CD14-positive monocyte (primary cell): ENCODE measurements around the gene MAML3. TPM values are rescaled to one million over a fixed set of nuclear protein-coding genes. Genes with fewer than 3 reads are reported as not detected.

Experiments used
- DNase-seq, 3 donors: peaks; one replicate each; pipeline ENCODE4 v3.0.0-alpha.2; 2011 to 2022
- H2AFZ ChIP-seq: 2 replicates; pipeline ENCODE4 v1.6.0; 2012; ENCODE audit warnings: mild to moderate bottlenecking, low read depth, low read length, inconsistent platforms; ENCODE audit not compliant: insufficient read depth, poor library complexity, severe bottlenecking
- H3K27ac ChIP-seq, 2 donors: 1 replicate in 1 of 2; 2 replicates in 1 of 2; pipeline ENCODE4 v1.5.1; 2012 to 2013; ENCODE audit warnings: low read length in 2 of 2, control low read depth in 1 of 2, inconsistent platforms in 1 of 2, low read depth in 1 of 2, mild to moderate bottlenecking in 1 of 2
- H3K27me3 ChIP-seq, 2 donors: one replicate each; pipeline versions ENCODE4 v1.6.0 to v1.6.1; 2011 to 2013; ENCODE audit warnings: low read length in 2 of 2; ENCODE audit not compliant: control insufficient read depth in 2 of 2, insufficient read depth in 2 of 2
- H3K36me3 ChIP-seq, 2 donors: replicated peaks in 1 of 2; 1 replicate in 1 of 2; 2 replicates in 1 of 2; pipeline versions ENCODE4 v1.5.1 to v1.6.1; 2012 to 2013; ENCODE audit warnings: low read length in 2 of 2, control low read depth in 1 of 2, inconsistent platforms in 1 of 2, mild to moderate bottlenecking in 1 of 2; ENCODE audit not compliant: insufficient read depth in 2 of 2, control insufficient read depth in 1 of 2
- H3K4me1 ChIP-seq, 2 donors: 1 replicate in 1 of 2; 2 replicates in 1 of 2; pipeline versions ENCODE4 v1.5.1 to v1.6.1; 2012 to 2013; ENCODE audit warnings: low read length in 2 of 2, control low read depth in 1 of 2, inconsistent platforms in 1 of 2, mild to moderate bottlenecking in 1 of 2, moderate library complexity in 1 of 2; ENCODE audit not compliant: insufficient read depth in 2 of 2, control insufficient read depth in 1 of 2
- H3K4me2 ChIP-seq: replicated peaks from 2 replicates; pipeline ENCODE3; 2012; ENCODE audit warnings: low read length, moderate library complexity, mild to moderate bottlenecking; ENCODE audit not compliant: poor library complexity, severe bottlenecking; ENCODE audit errors: extremely low read depth
- H3K4me3 ChIP-seq, 3 experiments: fragments of 200-600 bp in 1 of 3; sonication (generic) in 1 of 3; replicated peaks in 1 of 3; 1 replicate in 2 of 3; 2 replicates in 1 of 3; pipeline ENCODE4 v1.5.1; 2011 to 2013; ENCODE audit warnings: low read length in 3 of 3, mild to moderate bottlenecking in 3 of 3, control low read depth in 2 of 3, low read depth in 2 of 3, inconsistent platforms in 1 of 3, moderate library complexity in 1 of 3
- H3K79me2 ChIP-seq: 2 replicates; pipeline ENCODE4 v1.6.0; 2012; ENCODE audit warnings: mild to moderate bottlenecking, control low read depth, inconsistent platforms, low read length, moderate library complexity; ENCODE audit not compliant: insufficient read depth
- H3K9ac ChIP-seq: 2 replicates; pipeline ENCODE4 v1.6.0; 2017; ENCODE audit warnings: low read length, mild to moderate bottlenecking; ENCODE audit not compliant: insufficient read depth, poor library complexity, severe bottlenecking
- H3K9me3 ChIP-seq, 2 donors: replicated peaks in 1 of 2; 1 replicate in 1 of 2; 2 replicates in 1 of 2; pipeline versions ENCODE4 v1.5.1 to v1.6.1; 2012 to 2013; ENCODE audit warnings: low read length in 2 of 2, control low read depth in 1 of 2; ENCODE audit not compliant: control insufficient read depth in 1 of 2, insufficient read depth in 1 of 2
- H4K20me1 ChIP-seq: 2 replicates; pipeline ENCODE4 v1.6.0; 2012; ENCODE audit warnings: mild to moderate bottlenecking, low read length, control low read depth, moderate library complexity; ENCODE audit not compliant: insufficient read depth
- H3K27ac Mint-ChIP-seq, 7 donors: one replicate each; pipeline ENCODE4 v1.8.0; 2020; ENCODE audit warnings: mild to moderate bottlenecking in 7 of 7, mixed read lengths in 7 of 7, moderate library complexity in 6 of 7, inconsistent platforms in 2 of 7
- H3K27me3 Mint-ChIP-seq, 3 donors: one replicate each; pipeline ENCODE4 v1.8.0; 2021 to 2022; ENCODE audit warnings: low read depth in 3 of 3, mild to moderate bottlenecking in 3 of 3, mixed read lengths in 3 of 3, moderate library complexity in 3 of 3, inconsistent platforms in 1 of 3
- H3K36me3 Mint-ChIP-seq, 2 donors: one replicate each; pipeline ENCODE4 v1.8.0; 2020; ENCODE audit warnings: mixed read lengths in 2 of 2, inconsistent platforms in 1 of 2, mild to moderate bottlenecking in 1 of 2
- H3K4me1 Mint-ChIP-seq: one replicate; pipeline ENCODE4 v1.8.0; 2020; ENCODE audit warnings: mild to moderate bottlenecking, mixed read lengths
- H3K4me3 Mint-ChIP-seq, 2 donors: one replicate each; pipeline ENCODE4 v1.8.0; 2020; ENCODE audit warnings: mild to moderate bottlenecking in 2 of 2, mixed read lengths in 2 of 2, moderate library complexity in 1 of 2
- H3K9me3 Mint-ChIP-seq, 7 donors: one replicate each; pipeline ENCODE4 v1.8.0; 2020 to 2022; ENCODE audit warnings: mixed read lengths in 7 of 7, mild to moderate bottlenecking in 6 of 7, moderate library complexity in 6 of 7, inconsistent platforms in 2 of 7
- WGBS: methylation state at CpG from one replicate; pipeline ENCODE4 v1.1.5; 2013; ENCODE audit warnings: missing lambda C conversion rate; ENCODE audit not compliant: insufficient coverage; 5-methylcytosine and 5-hydroxymethylcytosine counted together
- intact Hi-C, 2 donors: fragments of 100-400 bp; cut with micrococcal nuclease; formaldehyde crosslinking; loops; one replicate each; pipeline versions ENCODE4 v1.15.0 to v1.15.1; 2023
- polyA plus RNA-seq, 3 donors: library from polyadenylated mRNA; depleted of rRNA in 1 of 3; unstranded in 2 of 3; stranded (reverse) in 1 of 3; fragments of 300-500 nt in 2 of 3; fragments of >200 nt in 1 of 3; fragmentation: Illumina TruSeq in 2 of 3; gene quantifications; 1 replicate in 2 of 3; 2 replicates in 1 of 3; pipeline ENCODE4 v1.2.3, GENCODE V29; 2012 to 2021
- TF ChIP-seq, protein P1 (sequence below): fragments of 200-600 bp; IDR thresholded peaks from one replicate; pipeline ENCODE4 v1.8.0; 2022; ENCODE audit warnings: antibody characterized with exemption, mild to moderate bottlenecking

Gene MAML3
- polyA plus RNA-seq, 3 donors: 1.5 to 6.5 (median 2.3) TPM

DNA sequence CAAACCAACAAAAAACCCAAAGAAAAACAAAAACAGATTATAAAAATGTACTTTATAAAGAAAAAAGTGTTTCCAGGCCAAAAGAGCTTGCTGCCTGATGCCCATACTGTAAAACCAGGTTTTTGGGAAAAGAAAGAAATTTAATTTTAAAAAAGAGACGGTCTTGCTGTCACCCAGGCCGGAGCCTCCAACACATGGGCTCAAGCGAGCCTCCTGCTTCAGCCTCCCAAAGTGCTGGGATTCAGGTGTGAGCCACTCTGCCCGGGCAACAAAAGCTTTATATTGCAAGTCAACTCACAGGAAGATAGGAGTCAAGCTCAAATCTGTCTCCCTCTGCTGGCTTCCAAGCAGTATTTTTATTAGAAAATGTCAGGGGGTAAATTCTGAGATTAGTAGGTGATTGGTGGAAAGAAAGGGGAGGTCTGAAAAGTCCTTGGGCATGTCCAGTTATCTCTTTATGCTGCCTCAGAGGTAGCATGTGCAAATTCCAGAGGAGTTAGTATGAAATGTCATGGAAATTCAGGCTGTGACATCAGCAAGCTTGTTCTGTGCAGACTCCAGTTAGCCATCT, 449.0 kb downstream of the MAML3 start:
- intact Hi-C loops: no loop called here

DNA sequence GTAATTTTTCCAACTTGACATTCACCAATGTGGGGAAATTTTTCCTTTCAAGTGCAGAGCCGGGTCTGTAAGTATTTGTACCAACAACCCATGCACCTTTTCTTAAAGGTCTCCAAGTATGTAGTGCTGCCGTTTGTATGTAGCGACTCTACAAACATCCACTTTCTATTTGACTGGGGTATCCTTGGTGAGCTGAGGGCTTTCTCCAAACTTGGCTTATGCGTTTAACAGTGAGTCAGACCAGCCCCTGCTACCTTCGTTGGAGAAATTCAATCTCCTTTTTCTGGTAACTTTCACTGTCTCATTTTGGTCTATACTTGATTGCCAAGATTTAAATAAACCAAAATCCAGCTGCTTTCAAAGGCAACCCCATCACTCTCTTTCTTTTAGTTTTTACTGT, 453.4 kb downstream of the MAML3 start:
- Histone ChIP-seq H3K27me3 (no peaks in the 10 kb centered on the region), H3K4me2 (no peak overlapping the region), H2AFZ (no peak overlapping the region), H4K20me1 (no peaks in the 10 kb centered on the region), H3K4me3 (no peak overlapping the region), H3K27ac (no peak overlapping the region), H3K9me3 (peaks cover 0 to 4% of the 10 kb centered on the region in 2 donors), H3K79me2 (no peaks in the 10 kb centered on the region), H3K4me1 (no peaks in the 10 kb centered on the region), H3K9ac (no peak overlapping the region), H3K36me3 (peaks cover 47 to 85% of the 10 kb centered on the region in 2 donors)
- Mint-ChIP-seq H3K9me3 (peaks cover 0 to 11% (median 4%) of the 10 kb centered on the region in 7 donors), H3K4me3 (no peak overlapping the region), H3K4me1 (no peaks in the 10 kb centered on the region), H3K36me3 (peaks cover 60 to 80% of the 10 kb centered on the region in 2 donors), H3K27ac (no peak overlapping the region), H3K27me3 (peaks cover 0 to 1% (median 0%) of the 10 kb centered on the region in 3 donors)
- TF ChIP-seq, protein P1, sequence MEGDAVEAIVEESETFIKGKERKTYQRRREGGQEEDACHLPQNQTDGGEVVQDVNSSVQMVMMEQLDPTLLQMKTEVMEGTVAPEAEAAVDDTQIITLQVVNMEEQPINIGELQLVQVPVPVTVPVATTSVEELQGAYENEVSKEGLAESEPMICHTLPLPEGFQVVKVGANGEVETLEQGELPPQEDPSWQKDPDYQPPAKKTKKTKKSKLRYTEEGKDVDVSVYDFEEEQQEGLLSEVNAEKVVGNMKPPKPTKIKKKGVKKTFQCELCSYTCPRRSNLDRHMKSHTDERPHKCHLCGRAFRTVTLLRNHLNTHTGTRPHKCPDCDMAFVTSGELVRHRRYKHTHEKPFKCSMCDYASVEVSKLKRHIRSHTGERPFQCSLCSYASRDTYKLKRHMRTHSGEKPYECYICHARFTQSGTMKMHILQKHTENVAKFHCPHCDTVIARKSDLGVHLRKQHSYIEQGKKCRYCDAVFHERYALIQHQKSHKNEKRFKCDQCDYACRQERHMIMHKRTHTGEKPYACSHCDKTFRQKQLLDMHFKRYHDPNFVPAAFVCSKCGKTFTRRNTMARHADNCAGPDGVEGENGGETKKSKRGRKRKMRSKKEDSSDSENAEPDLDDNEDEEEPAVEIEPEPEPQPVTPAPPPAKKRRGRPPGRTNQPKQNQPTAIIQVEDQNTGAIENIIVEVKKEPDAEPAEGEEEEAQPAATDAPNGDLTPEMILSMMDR: no peak
- no peak for DNase-seq
- 90% methylated on average over 3 of the region's 5 CpGs for WGBS
- intact Hi-C loops: no loop called here

More for the DNA sequence above, 449.0 kb downstream of the MAML3 start:
- Mint-ChIP-seq H3K4me3 (no peak overlapping the region), H3K27me3 (no peaks in the 10 kb centered on the region), H3K27ac (peak overlapping the region in 2 of 7 donors; percentile 13 to 38), H3K4me1 (no peaks in the 10 kb centered on the region), H3K36me3 (peaks cover 64 to 79% of the 10 kb centered on the region in 2 donors), H3K9me3 (peaks cover 0 to 5% (median 2%) of the 10 kb centered on the region in 7 donors)
- no peak overlapping the region for H2AFZ ChIP-seq
- DNase-seq: no peak
- no peaks in the 10 kb centered on the region for H4K20me1 ChIP-seq
- H3K27ac ChIP-seq: no peak overlapping the region
- no peak overlapping the region for H3K4me2 ChIP-seq
- 100% methylated on average over 3 of the region's 4 CpGs for WGBS
- peaks cover 36 to 70% of the 10 kb centered on the region in 2 donors for H3K36me3 ChIP-seq
- TF ChIP-seq, protein P1: no peak
- H3K79me2 ChIP-seq: no peaks in the 10 kb centered on the region
- H3K9ac ChIP-seq: no peak overlapping the region
- no peaks in the 10 kb centered on the region for H3K9me3 ChIP-seq
- H3K4me1 ChIP-seq: no peaks in the 10 kb centered on the region
- H3K4me3 ChIP-seq: no peak overlapping the region
- no peaks in the 10 kb centered on the region for H3K27me3 ChIP-seq
